NCI-H1048 (cell line): Measurements from ENCODE around the gene OR2V2.
"Not testable (repeated sequence)": the region's sequence is repeated elsewhere in the genome, so short reads cannot be mapped to it uniquely, and the experiment has no call there.

Experiments used
- DNase-seq: peaks from one replicate; lab custom pipeline; 2025; lab: John Stamatoyannopoulos, UW

OR2V2 gene, protein sequence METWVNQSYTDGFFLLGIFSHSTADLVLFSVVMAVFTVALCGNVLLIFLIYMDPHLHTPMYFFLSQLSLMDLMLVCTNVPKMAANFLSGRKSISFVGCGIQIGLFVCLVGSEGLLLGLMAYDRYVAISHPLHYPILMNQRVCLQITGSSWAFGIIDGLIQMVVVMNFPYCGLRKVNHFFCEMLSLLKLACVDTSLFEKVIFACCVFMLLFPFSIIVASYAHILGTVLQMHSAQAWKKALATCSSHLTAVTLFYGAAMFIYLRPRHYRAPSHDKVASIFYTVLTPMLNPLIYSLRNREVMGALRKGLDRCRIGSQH

GRCh38 chr5:181146927-181147636 lies at the start of gene OR2V2:
Gene OR2V2, plus strand, starts transcription at chr5:181147586. Its CDS starts 7,357 bp downstream, at chr5:181154943.
- DNase-seq, result not testable (repeated sequence)

GRCh38 chr5:181097759-181098491 lies 49.5 kb upstream of the OR2V2 start:
- not testable (repeated sequence) for DNase-seq

- no peak for DNase-seq
Measured at GRCh38 chr5:181098762-181099601, 48.4 kb upstream of the OR2V2 start.

GRCh38 chr5:181099602-181100086 lies 47.7 kb upstream of the OR2V2 start:
- no peak for DNase-seq

GRCh38 chr5:181100121-181100875 lies 47.1 kb upstream of the OR2V2 start:
- no peak for DNase-seq

- DNase-seq, result not testable (repeated sequence)
Measured at GRCh38 chr5:181101030-181101641, 46.2 kb upstream of the OR2V2 start.

DNA sequence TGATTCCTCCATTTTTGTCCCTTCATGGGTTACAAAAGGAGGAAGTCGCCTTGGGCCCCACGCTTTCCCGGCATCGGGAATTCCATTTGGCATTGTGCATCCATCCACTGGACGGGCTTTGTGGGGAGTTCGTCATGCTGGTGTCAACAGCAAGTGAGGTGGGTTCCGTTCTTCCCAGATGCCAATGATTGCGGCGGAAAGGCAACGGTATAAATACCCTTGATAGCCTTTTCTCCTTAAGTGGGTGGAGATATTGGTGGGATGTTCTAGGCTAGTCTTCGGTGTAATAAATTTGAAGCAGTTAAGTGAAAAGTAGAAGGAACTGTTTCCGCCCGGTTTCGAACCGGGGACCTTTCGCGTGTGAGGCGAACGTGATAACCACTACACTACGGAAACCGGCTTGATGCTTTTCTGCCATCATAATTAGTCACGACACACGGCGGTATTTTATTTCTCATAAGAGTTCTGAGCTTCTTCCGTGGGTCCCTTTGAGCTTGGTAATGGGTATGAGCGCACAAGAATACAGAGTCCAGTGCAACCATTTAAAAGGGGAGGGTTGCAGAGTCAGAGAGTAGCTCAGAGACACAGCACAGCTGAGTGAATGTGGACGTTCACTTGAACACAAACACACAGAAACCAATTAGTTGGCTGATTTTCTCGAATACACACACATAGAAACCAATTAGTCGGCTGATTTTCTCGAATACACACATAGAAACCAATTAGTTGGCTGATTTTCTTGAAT lies 45.3 kb upstream of the OR2V2 start:
- not testable (repeated sequence) for DNase-seq

GRCh38 chr5:181104259-181104568 lies 43.2 kb upstream of the OR2V2 start:
- not testable (repeated sequence) for DNase-seq

- not testable (repeated sequence) for DNase-seq
Measured at GRCh38 chr5:181104606-181105390, 42.6 kb upstream of the OR2V2 start.

DNA sequence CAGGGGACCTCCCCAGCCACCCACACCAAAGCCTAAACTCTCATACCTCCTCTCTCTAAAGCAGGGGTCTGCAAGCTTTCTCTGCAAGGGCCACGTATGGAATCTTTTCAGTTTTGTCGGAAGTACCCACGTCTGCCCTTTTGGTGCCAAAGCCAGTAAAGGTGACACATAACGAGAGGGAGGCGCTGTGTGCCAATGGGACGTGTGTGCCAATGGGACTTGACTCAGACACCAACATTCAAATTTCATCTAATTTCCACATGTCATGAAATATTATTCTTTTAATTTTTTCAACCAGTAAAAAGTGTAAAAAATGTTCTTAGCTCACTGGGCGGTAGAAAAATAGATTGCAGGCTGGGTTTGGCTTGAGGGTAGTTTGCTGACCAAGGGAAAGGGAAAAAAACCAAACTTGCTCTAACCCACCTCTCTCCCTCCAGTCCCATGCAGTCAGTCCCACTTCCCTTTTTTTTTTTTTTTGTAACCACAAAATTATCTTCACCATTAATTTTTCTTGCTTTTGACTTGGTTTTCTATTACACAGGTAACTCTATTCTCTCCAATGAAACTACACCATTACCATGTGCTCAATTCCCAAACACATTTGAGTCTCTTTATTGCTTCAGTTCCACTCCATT lies 41.9 kb upstream of the OR2V2 start:
- DNase-seq, result no peak

DNA sequence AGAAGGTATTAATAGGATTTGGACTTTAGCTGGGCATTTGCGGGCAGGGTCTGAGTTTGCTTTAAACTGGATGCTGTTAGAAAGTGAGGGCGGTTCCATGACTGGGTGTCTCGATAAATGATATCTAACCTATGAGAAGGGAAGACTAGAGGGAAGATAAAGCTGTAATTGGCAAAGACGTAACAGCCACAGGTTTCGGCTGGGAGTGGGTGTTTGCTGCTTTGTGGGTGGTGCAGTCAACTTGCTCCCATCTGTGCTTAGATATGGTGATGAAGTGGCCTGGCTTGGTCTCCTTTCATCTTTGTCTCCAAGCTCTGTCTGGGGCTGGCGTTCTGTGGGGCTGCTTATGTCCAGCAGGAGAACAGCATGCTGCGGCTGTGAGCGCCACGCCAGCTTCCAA lies 39.7 kb upstream of the OR2V2 start:
- DNase-seq, result no peak

DNA sequence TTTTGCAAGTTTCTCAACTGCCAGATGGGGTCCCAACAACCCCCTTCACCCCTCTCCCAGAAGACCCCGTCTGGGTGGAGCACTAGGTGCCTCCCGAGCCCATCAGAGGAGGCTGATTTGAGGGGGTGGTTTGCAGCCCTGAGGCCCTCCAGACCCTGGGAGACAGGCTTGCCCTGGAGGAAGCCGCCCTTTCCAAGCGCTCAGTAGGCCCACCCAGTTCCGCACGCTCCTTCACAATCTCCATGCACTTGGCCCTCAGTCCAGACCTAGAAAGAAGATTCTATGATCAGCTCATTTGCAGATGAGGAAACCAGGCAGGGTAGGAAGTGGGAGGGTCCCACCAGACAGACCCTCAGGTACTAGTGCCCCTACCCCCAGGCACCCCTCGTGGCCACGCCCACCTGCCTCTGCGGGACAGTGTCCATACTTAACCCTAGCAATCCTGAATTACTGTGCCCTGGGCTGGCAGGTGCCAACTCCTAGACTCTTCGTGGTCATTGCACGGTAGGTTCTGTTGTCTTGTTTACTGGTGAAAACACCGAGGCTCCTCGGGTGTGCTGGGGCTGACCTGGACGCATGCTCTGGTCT lies 38.7 kb upstream of the OR2V2 start:
- no peak for DNase-seq

DNA sequence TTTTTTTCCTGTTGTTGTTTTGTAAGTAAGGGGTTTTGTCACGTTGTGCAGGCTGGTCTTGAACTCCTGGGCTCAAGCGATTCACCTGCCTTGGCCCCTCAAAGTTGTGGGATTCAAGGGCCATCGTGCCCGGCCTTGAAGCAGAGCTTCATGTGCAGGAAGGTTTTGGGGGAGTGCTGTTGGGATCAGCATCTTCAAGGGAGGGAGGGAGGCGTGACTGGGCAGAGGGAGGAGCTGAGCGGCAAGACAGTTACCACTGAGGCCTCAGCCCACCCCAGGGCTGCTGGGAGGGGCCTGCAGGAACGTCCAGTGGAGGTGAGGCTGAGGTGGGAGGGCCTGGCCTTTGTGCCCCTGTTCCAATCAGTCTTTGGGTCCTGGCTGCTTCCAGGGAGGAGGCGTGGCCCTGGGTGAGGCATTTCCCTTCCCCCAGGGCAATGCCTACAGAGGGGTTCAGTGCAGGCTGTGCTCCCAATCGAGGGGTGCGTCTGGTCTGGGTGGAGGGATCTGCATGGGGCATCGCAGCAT lies 37.8 kb upstream of the OR2V2 start:
- DNase-seq, result no peak

GRCh38 chr5:181111010-181111409 lies 36.4 kb upstream of the OR2V2 start:
- DNase-seq, result no peak

DNA sequence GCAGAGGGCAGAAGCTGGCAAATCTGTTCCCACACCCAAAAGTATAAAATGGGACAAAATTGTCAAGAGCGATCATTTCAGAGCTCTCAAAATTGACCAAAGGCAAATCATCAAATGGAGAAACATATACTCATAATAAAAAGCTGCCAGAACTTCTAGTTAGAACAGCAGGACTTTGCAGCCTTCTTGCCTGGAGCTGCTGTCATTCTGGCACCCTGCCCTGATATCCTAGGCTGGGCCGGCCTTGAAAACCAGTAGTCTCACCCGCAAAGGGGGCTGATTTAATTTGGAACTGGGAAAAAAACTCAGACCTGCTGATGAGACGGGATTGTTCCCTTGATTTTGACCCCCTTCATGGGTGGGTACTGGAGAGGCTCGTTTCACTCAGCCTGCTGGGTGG lies 34.9 kb upstream of the OR2V2 start:
- no peak for DNase-seq

DNA sequence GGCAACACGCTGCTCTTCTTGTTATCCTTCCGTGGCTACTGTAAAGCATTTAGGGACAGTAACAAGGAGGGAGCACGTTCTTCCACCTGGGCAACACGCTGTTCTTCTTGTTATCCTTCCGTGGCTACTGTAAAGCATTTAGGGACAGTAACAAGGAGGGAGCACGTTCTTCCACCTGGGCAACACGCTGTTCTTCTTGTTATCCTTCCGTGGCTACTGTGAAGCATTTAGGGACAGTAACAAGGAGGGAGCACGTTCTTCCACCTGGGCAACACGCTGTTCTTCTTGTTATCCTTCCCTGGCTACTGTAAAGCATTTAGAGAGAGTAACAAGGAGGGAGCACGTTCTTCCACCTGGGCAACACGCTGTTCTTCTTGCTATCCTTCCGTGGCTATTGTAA lies 33.8 kb upstream of the OR2V2 start:
- not testable (repeated sequence) for DNase-seq

- no peak for DNase-seq
Measured at GRCh38 chr5:181114284-181114843, 33.0 kb upstream of the OR2V2 start.
